H9 (cell line): Measurements from ENCODE around the gene RPL9. TPM values are rescaled to one million over a fixed set of nuclear protein-coding genes. Genes with fewer than 3 reads are reported as not detected.

Experiments used
- DNase-seq: peaks from one replicate; pipeline ENCODE4 v3.0.0-alpha.2; 2017
- H2AFZ ChIP-seq: one replicate; pipeline ENCODE4 v1.6.1; 2013; ENCODE audit warnings: mild to moderate bottlenecking, low read length, control low read depth, moderate library complexity
- H2AK5ac ChIP-seq: 2 replicates; pipeline ENCODE4 v1.6.1; 2013; ENCODE audit warnings: low read length, control low read depth, mixed read lengths; ENCODE audit not compliant: insufficient read length
- H2BK120ac ChIP-seq: one replicate; pipeline ENCODE4 v1.6.1; 2013; ENCODE audit warnings: low read depth, mild to moderate bottlenecking, low read length, control low read depth, inconsistent platforms; ENCODE audit not compliant: poor library complexity, severe bottlenecking
- H2BK12ac ChIP-seq: 2 replicates; pipeline ENCODE4 v1.6.1; 2013; ENCODE audit warnings: low read length, control low read depth, mixed read lengths, low read depth; ENCODE audit not compliant: insufficient read length
- H2BK15ac ChIP-seq: 2 replicates; pipeline ENCODE4 v1.6.1; 2013; ENCODE audit warnings: low read depth, low read length, control low read depth
- H2BK20ac ChIP-seq: one replicate; pipeline ENCODE4 v1.6.1; 2013; ENCODE audit warnings: low read depth, mild to moderate bottlenecking, low read length, control low read depth, inconsistent platforms; ENCODE audit not compliant: poor library complexity, severe bottlenecking
- H2BK5ac ChIP-seq: 2 replicates; pipeline ENCODE4 v1.6.1; 2013; ENCODE audit warnings: low read length, control low read depth, mixed read lengths; ENCODE audit not compliant: insufficient read length
- H3K14ac ChIP-seq: 2 replicates; pipeline ENCODE4 v1.6.1; 2013; ENCODE audit warnings: low read length, control low read depth; ENCODE audit not compliant: insufficient read depth
- H3K18ac ChIP-seq: 2 replicates; pipeline ENCODE4 v1.6.1; 2013; ENCODE audit warnings: low read depth, mild to moderate bottlenecking, mixed read lengths, low read length, control low read depth; ENCODE audit not compliant: insufficient read length
- H3K23ac ChIP-seq: 2 replicates; pipeline ENCODE4 v1.6.1; 2013; ENCODE audit warnings: low read length, control low read depth, mixed read lengths, low read depth; ENCODE audit not compliant: insufficient read length
- H3K23me2 ChIP-seq: 2 replicates; pipeline ENCODE4 v1.6.1; 2013; ENCODE audit warnings: low read depth, mild to moderate bottlenecking, mixed read lengths, low read length, control low read depth; ENCODE audit not compliant: insufficient read length, poor library complexity, severe bottlenecking
- H3K27ac ChIP-seq: 2 replicates; pipeline ENCODE4 v1.5.1; 2013; ENCODE audit warnings: low read length, control low read depth, mixed read lengths, low read depth; ENCODE audit not compliant: insufficient read length
- H3K27me3 ChIP-seq: 2 replicates; pipeline ENCODE4 v1.6.1; 2013; ENCODE audit warnings: low read length, control low read depth, inconsistent platforms; ENCODE audit not compliant: insufficient read depth
- H3K4ac ChIP-seq: 2 replicates; pipeline ENCODE4 v1.6.1; 2013; ENCODE audit warnings: low read depth, mild to moderate bottlenecking, control low read depth, inconsistent platforms, low read length, moderate library complexity
- H3K4me1 ChIP-seq: 2 replicates; pipeline ENCODE4 v1.6.1; 2013; ENCODE audit warnings: low read length, control low read depth, inconsistent platforms; ENCODE audit not compliant: insufficient read depth
- H3K4me2 ChIP-seq: 2 replicates; pipeline ENCODE4 v1.6.1; 2013; ENCODE audit warnings: low read length, control low read depth, mixed read lengths; ENCODE audit not compliant: insufficient read length, insufficient read depth
- H3K56ac ChIP-seq: 2 replicates; pipeline ENCODE4 v1.6.1; 2013; ENCODE audit warnings: low read depth, mild to moderate bottlenecking, mixed read lengths, low read length, control low read depth; ENCODE audit not compliant: insufficient read length
- H3K79me1 ChIP-seq: 2 replicates; pipeline ENCODE4 v1.6.1; 2013; ENCODE audit warnings: low read depth, mild to moderate bottlenecking, moderate library complexity, low read length, control low read depth, inconsistent platforms; ENCODE audit not compliant: insufficient read depth, poor library complexity, severe bottlenecking
- H3K79me2 ChIP-seq: 2 replicates; pipeline ENCODE4 v1.6.1; 2013; ENCODE audit warnings: low read length, control low read depth, inconsistent platforms; ENCODE audit not compliant: insufficient read depth
- H3K9ac ChIP-seq: 2 replicates; pipeline ENCODE4 v1.6.1; 2013; ENCODE audit warnings: low read length, control low read depth, mixed read lengths; ENCODE audit not compliant: insufficient read length; ENCODE audit errors: extremely low read depth
- H3K9me3 ChIP-seq: one replicate; pipeline ENCODE4 v1.6.1; 2013; ENCODE audit warnings: low read depth, low read length, inconsistent platforms; ENCODE audit not compliant: control insufficient read depth
- H3T11ph ChIP-seq: one replicate; pipeline ENCODE4 v1.6.1; 2013; ENCODE audit warnings: mild to moderate bottlenecking, low read length, control low read depth, inconsistent platforms
- H4K20me1 ChIP-seq: one replicate; pipeline ENCODE4 v1.6.1; 2013; ENCODE audit not compliant: control insufficient read depth, insufficient read length, insufficient read depth
- H4K5ac ChIP-seq: 2 replicates; pipeline ENCODE4 v1.6.1; 2013; ENCODE audit warnings: low read depth, mild to moderate bottlenecking, mixed read lengths, low read length, control low read depth; ENCODE audit not compliant: insufficient read length
- H4K8ac ChIP-seq: replicated peaks from 2 replicates; pipeline ENCODE4 v1.6.1; 2013; ENCODE audit warnings: low read length, control low read depth, mixed read lengths, low read depth; ENCODE audit not compliant: insufficient read length
- H4K91ac ChIP-seq: 2 replicates; pipeline ENCODE4 v1.6.1; 2013; ENCODE audit warnings: low read depth, mild to moderate bottlenecking, moderate library complexity, mixed read lengths, low read length, control low read depth; ENCODE audit not compliant: insufficient read length
- H3K27ac Mint-ChIP-seq, 3 experiments: 2 replicates in 2 of 3; 3 replicates in 1 of 3; pipeline ENCODE4 v1.8.0; 2020 to 2021; ENCODE audit warnings: mixed read lengths in 3 of 3, mild to moderate bottlenecking in 1 of 3, moderate library complexity in 1 of 3
- H3K27me3 Mint-ChIP-seq: 2 replicates; pipeline ENCODE4 v1.8.0; 2021; ENCODE audit warnings: low read depth, mild to moderate bottlenecking, moderate library complexity, mixed read lengths
- H3K36me3 Mint-ChIP-seq, 3 experiments: 2 replicates in 2 of 3; 3 replicates in 1 of 3; pipeline ENCODE4 v1.8.0; 2020 to 2021; ENCODE audit warnings: low read depth in 3 of 3, mixed read lengths in 3 of 3; ENCODE audit not compliant: insufficient read depth in 1 of 3
- H3K4me1 Mint-ChIP-seq, 2 experiments: 2 replicates each; pipeline ENCODE4 v1.8.0; 2020; ENCODE audit warnings: mixed read lengths in 2 of 2
- H3K4me3 Mint-ChIP-seq, 2 experiments: 2 replicates in 1 of 2; 3 replicates in 1 of 2; pipeline ENCODE4 v1.8.0; 2020 to 2021; ENCODE audit warnings: mild to moderate bottlenecking in 2 of 2, mixed read lengths in 2 of 2, moderate library complexity in 1 of 2
- H3K9me3 Mint-ChIP-seq, 2 experiments: 2 replicates in 1 of 2; 3 replicates in 1 of 2; pipeline ENCODE4 v1.8.0; 2020; ENCODE audit warnings: mild to moderate bottlenecking in 2 of 2, mixed read lengths in 2 of 2, moderate library complexity in 1 of 2
- WGBS: extraction: QIAGEN DNeasy Blood & Tissue Kit; methylation state at CpG from one replicate; pipeline ENCODE4 v1.1.7; 2013; ENCODE audit warnings: missing lambda C conversion rate, low lambda C conversion rate, mixed read lengths; ENCODE audit not compliant: insufficient read length; ENCODE audit errors: extremely low coverage; 5-methylcytosine and 5-hydroxymethylcytosine counted together
- total RNA-seq: library from RNA; stranded (reverse); gene quantifications from 2 replicates; pipeline ENCODE4 v1.2.1, GENCODE V29; 2021
- TF ChIP-seq, protein P1 (sequence below): fragments of 200-600 bp; sonication (generic); conservative IDR thresholded peaks from 3 replicates; pipeline ENCODE4 v1.8.0; 2021; ENCODE audit warnings: antibody characterized with exemption, mild to moderate bottlenecking

RPL9 gene
- total RNA-seq, 1 experiment from 2014 or later = 1,888 TPM

DNA sequence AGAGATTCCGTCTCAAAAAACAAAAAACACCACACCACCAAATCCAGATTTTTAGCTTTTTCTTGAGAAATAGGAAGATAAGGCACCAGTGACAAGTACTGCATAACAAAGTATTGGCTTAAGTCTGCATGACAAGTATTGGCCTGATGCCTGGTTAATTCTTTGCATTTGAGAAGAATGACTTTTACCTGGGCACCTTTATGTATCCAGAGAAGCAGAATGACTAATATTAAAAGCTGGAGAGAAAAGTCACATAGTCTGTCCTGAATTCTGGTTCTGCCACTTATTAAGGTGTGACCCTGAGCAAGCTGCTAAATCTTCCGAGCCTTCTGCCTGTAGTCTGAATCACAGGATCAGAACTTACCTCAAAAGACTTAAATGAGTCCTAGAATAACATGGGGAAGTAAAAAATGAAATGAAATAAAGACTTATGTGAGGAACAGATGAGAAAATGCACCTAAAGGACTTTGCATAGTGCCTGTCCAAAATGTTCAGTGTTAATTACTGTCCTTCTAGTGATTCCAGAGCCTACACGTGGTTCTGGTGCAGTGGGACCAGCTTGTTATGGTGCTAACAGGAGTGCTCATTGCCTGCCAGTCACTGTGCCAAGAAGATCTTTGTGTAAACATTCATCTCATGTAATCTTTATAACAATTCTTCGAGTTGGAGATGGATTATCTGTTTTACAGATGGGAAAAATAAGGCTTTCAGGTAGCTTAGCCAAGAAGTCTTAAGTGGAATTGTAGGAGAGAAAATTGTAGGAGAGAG lies 36.9 kb upstream of the RPL9 start:
- no peak overlapping the region for H3K4me3 Mint-ChIP-seq
- Histone ChIP-seq H3K27me3 (no peaks in the 10 kb centered on the region), H3K9me3 (no peaks in the 10 kb centered on the region), H2BK120ac (no peak overlapping the region), H3K18ac (no peak overlapping the region), H3K23me2 (no peaks in the 10 kb centered on the region), H3K79me1 (no peaks in the 10 kb centered on the region), H3K23ac (no peak overlapping the region), H2AK5ac (no peak overlapping the region), H3K4me2 (no peak overlapping the region), H3K79me2 (no peaks in the 10 kb centered on the region), H3K56ac (no peak overlapping the region), H4K91ac (no peak overlapping the region), H3K4me1 (no peaks in the 10 kb centered on the region), H2BK20ac (no peak overlapping the region), H2BK15ac (no peak overlapping the region), H4K5ac (no peak overlapping the region), H3T11ph (no peak overlapping the region), H3K9ac (no peak overlapping the region), H2BK5ac (no peak overlapping the region), H3K27ac (no peak overlapping the region), H2AFZ (no peak overlapping the region), H4K20me1 (no peaks in the 10 kb centered on the region), H3K4ac (no peak overlapping the region), H2BK12ac (no peak overlapping the region), H3K14ac (no peak overlapping the region), H4K8ac (no peak overlapping the region)
- no peaks in the 10 kb centered on the region for H3K27me3 Mint-ChIP-seq
- TF ChIP-seq, protein P1, sequence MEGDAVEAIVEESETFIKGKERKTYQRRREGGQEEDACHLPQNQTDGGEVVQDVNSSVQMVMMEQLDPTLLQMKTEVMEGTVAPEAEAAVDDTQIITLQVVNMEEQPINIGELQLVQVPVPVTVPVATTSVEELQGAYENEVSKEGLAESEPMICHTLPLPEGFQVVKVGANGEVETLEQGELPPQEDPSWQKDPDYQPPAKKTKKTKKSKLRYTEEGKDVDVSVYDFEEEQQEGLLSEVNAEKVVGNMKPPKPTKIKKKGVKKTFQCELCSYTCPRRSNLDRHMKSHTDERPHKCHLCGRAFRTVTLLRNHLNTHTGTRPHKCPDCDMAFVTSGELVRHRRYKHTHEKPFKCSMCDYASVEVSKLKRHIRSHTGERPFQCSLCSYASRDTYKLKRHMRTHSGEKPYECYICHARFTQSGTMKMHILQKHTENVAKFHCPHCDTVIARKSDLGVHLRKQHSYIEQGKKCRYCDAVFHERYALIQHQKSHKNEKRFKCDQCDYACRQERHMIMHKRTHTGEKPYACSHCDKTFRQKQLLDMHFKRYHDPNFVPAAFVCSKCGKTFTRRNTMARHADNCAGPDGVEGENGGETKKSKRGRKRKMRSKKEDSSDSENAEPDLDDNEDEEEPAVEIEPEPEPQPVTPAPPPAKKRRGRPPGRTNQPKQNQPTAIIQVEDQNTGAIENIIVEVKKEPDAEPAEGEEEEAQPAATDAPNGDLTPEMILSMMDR = no peak
- DNase-seq = no peak
- H3K9me3 Mint-ChIP-seq = no peaks in the 10 kb centered on the region
- H3K4me1 Mint-ChIP-seq = no peaks in the 10 kb centered on the region
- H3K27ac Mint-ChIP-seq = no peak overlapping the region; a peak in 1 of 7 replicates
- no CpG with 5 or more reads among the region's 4 CpGs for WGBS
- H3K36me3 Mint-ChIP-seq = peaks cover 3 to 20% (median 12%) of the 10 kb centered on the region in 3 experiments; a peak in 5 of 7 replicates
